Tibial nerve (tissue), 3 donors: ENCODE measurements around the gene EDAR.

Experiments used
- CTCF ChIP-seq, 5 experiments: fragments of 200-600 bp in 3 of 5; fragments of 450-650 bp in 2 of 5; sonication (generic) in 3 of 5; IDR thresholded peaks; one replicate each; pipeline ENCODE4 v1.5.1; 2016 to 2019; ENCODE audit warnings: antibody characterized with exemption in 5 of 5, mild to moderate bottlenecking in 3 of 5, moderate library complexity in 2 of 5
- POLR2A ChIP-seq, 2 donors: fragments of 450-650 bp; IDR thresholded peaks; one replicate each; pipeline ENCODE4 v1.6.1; 2017; ENCODE audit warnings: antibody characterized with exemption in 2 of 2, mild to moderate bottlenecking in 2 of 2, moderate library complexity in 2 of 2

GRCh38 chr2:108922141-108922915, 66.7 kb downstream of the EDAR start:
- TF ChIP-seq CTCF (IDR thresholded peaks at IDR 0.05) (no peak), POLR2A (IDR thresholded peaks at IDR 0.05) (no peak)
